ENCODE data around the gene COL23A1. TPM values are rescaled to one million over a fixed set of nuclear protein-coding genes. Genes with fewer than 3 reads are reported as not detected.
"Not testable (repeated sequence)": the region's sequence is repeated elsewhere in the genome, so short reads cannot be mapped to it uniquely, and the experiment has no call there.

COL23A1 gene
- total RNA-seq, 1 donor from 2014 or later, result 0.55 TPM

DNA sequence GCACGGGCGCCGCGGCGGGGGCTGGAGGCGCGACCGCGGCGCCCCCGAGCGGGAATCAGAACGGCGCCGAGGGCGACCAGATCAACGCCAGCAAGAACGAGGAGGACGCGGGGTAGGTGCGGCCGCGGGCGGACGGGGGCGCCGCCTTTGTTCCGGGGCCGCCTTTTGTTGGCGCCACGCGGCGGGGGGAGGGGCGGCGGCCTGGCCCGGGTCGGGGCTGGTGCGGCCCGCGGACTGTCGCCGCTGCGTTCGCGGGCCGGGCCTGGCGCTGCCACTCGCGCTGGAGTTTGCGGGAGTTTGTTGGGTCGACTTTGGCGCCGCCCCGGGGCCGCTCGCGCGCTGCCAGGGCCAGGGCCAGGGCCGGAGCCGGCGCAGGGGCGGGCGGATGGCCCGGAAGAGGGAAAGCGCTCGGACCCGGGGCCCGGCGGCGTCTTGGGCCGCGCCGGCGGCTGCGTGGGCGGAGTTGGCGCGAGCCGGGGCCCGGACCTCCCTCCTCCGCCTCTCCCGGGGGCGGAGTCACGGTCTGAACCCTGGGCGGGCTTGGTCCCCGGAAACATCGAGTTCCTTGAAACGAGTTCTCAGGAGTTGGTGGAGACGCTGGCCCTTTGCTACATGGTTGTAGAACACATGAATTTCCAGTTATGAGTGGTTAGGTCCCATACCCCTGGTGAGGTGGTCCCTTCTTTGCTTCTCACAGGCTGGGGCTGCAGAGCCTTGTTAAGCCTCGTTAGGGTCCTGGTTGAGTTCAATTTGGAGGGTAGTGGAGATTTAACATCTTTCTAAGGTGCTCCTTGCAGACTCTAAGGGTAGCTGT lies 385.1 kb downstream of the COL23A1 start:
- peak; percentile 93 for DNase-seq (ENCODE audit: low spot score)

- DNase-seq (ENCODE audit: low spot score), result peak; percentile 99
These were observed 385.8 kb downstream of the COL23A1 start, which contains the start of gene HNRNPAB for GRCh38 chr5:178204182-178204934. Gene HNRNPAB (plus strand): TSS chr5:178204533. CDS start chr5:178204838, 305 bp downstream.

DNA sequence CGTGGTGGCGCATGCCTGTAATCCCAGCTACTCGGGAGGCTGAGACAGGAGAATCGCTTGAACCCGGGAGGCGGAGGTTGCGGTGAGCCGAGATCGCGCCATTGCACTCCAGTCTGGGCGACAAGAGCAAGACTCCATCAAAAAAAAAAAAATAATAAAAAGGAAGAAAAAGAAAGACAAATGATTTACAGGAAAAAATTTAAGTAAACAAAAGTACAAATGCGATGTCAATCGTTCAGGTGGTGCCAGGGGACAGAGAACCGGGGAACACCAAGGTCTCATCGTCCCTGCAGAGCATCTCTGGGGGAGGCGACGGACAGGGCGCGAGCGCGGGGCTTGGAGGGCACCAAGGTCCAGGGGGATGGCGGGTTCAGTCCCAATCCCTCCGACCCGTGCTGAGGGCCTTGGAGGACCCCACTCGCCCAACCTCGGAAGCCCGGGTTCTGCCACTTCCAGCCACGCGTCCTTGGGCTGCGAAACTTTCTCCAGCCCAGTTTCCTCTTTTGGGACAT lies 386.5 kb downstream of the COL23A1 start:
- DNase-seq (ENCODE audit: low spot score), result peak; percentile 90

DNA sequence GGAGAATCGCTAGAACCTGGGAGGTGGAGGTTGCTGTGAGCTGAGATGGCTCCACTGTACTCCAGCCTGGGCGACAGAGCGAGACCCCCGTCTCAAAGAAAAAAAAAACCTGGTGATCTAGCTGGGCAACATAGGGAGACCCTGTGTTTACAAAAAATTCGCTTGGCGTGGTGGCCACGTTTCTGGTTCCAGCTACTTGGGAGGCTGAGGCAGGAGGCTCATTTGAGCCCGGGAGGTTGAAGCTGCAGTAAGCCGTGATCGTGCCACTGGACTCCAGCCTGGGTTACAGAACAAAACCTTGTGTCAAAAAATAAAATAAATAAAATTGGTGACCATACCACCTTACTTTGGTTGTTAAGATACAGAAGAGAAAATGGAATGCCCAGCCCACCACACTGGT lies 387.7 kb downstream of the COL23A1 start:
- no peak for DNase-seq (ENCODE audit: low spot score)

DNA sequence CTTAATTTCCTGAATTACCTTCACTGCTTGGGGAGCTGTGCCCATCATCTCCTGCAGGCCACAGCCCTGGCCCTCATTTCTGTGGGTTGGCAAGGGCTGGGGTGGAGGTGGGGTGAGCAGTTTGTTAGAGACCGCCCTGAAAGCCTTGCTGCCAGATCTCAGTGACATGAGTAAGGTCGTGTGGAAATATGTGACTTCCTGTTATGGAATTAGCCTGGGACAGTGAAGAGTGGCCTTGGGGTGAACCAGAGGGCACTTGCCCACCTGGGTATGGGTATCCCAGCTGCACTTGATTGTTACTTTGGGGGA lies 388.3 kb downstream of the COL23A1 start:
- DNase-seq (ENCODE audit: low spot score), result no peak

GRCh38 chr5:178201221-178201926 lies 388.8 kb downstream of the COL23A1 start:
- DNase-seq (ENCODE audit: low spot score), result no peak

GRCh38 chr5:178199581-178200434 lies 390.4 kb downstream of the COL23A1 start:
- DNase-seq (ENCODE audit: low spot score), result no peak

DNA sequence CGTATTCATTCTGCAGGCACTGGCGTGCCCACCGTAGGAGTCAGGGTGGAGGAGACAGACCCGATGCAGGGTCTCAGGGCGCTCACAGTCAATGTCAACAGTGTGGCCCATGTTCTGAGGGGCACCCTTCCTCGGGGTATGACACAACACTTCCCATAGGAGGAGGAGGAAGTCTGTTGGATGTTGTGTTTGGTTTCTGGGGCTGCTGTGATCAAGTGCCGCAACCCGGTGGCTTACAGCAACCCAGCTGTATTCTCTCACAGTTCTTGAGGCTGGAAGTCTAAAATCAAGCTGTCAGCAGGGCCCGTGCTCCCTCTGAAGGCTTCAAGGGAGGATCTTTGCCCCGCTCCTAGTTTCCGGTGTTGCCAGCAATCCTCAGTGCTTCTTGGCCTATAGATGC lies 391.5 kb downstream of the COL23A1 start:
- no peak for DNase-seq (ENCODE audit: low spot score)

- DNase-seq (ENCODE audit: low spot score), result not testable (repeated sequence)
These were observed 392.0 kb downstream of the COL23A1 start for GRCh38 chr5:178198151-178198550.

DNA sequence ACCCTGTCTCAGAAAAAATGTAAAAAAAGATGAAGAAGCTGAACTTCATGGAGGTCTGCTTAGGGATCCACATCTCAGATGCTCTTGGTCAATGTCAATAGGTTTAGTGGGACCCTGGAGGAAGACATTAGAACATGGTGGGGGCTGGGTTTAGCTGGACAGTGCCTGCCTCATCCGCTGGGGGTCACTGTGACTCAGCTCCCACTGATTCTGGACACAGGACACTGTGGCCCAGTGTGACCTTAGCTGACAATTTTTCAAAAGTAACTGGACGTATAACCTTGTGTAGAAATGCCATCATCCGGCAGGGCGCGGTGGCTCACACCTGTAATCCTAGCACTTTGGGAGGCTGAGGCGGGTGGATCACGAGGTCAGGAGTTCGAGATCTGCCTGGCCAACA lies 393.2 kb downstream of the COL23A1 start:
- DNase-seq (ENCODE audit: low spot score), result no peak

- no peak for DNase-seq (ENCODE audit: low spot score)
These were observed 393.8 kb downstream of the COL23A1 start for GRCh38 chr5:178196281-178196812.

- no peak for DNase-seq (ENCODE audit: low spot score)
These were observed 396.2 kb downstream of the COL23A1 start for GRCh38 chr5:178194026-178194425.

DNA sequence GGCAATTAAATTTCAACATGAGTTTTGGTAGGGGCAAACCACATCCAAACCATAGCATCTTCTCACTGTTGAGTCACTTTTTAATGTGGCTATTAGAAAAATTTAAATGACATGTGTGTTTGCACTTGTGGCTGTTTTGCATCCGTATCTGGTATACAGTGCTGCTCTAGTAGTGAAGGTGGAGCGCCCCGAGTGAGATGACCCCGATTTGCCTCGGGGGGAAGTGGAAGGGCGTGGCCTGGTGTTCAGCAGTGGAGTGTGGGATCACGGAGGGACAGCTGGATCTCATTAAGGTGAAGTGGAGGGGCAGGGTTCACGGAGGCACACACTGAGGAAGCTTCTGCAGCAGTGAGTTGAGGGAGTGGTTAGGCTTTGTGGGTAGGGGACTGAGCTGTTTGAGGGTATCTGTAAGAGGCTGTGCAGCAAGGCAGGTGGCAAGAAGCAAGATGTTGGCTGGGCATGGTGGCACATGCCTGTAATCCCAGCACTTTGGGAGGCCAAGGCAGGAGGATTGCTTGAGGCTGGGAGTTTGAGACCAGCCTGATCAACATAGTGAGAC lies 396.9 kb downstream of the COL23A1 start:
- no peak for DNase-seq (ENCODE audit: low spot score)

- DNase-seq (ENCODE audit: low spot score), result no peak
These were observed 397.4 kb downstream of the COL23A1 start for GRCh38 chr5:178192787-178193186.

GRCh38 chr5:178192244-178192643 lies 397.9 kb downstream of the COL23A1 start:
- DNase-seq (ENCODE audit: low spot score), result no peak

GRCh38 chr5:178191661-178192060 lies 398.5 kb downstream of the COL23A1 start:
- DNase-seq (ENCODE audit: low spot score), result no peak

DNA sequence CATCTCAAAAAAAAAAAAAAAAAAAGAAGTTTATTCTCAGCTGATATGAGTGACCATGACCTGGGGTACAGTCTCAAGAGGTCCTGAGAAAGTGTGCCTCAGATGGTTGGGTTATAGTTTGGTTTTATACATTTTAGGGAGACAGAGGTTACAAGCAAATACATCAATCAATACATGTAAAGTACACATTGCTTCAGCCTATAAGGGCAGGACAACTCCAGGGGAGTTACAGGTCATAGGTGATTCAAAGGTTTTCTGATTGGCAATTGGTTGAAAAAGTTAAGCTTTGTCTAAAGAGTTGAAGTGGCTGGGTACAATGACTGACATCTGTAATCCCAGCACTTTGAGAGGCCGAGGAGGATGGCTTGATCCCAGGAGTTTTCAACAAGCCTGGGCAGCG lies 400.8 kb downstream of the COL23A1 start:
- no peak for DNase-seq (ENCODE audit: low spot score)
